ENCODE measurements around the gene ROR2.

Gene ROR2

DNA sequence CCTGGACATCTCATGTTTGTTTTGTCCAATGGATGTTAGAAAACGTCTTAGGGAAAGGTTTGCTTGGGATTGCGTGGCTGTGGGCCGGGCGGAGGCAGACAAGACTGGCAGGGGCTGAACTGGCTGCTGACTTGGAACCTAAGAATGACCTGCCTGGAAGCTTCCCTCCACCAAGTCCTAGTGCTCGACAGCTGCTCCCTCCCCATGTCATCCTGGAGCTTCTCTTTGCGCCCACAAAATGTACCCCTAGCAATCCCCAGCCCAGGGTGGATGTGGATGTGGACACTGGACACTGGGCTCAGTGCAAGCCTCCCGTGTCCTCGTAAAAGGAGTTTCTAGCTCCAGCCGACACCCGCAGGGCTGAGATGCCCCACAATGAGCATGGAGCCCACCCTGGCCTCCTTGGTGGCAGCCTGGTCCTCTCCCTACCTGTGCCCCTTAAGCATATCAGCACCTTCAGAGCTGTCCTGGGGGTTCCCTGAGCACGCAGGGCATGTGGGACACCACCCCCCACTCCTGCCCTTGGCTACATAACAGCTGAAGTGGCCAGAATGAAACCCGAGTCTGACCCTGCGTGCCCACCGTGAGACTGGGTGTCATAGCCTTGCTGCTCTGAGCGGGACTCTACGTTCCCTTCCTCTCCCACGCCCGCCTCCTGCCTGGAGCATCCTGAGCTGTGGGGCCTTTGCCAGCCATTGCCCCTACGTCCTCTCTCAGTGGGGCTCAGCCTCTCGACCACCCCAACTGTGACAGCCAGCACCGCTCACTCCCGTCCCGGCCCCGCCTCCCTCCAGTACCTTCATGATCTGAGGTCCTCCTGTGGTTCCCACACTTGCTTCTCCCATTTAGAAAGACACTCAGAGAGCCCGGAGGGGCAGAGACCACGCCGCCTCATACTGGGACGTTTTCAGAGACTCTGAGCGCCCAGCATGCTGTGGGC, 180.8 kb downstream of the ROR2 start:
- no peak overlapping the region for H3K4me3 ChIP-seq
- TF ChIP-seq, protein P1, sequence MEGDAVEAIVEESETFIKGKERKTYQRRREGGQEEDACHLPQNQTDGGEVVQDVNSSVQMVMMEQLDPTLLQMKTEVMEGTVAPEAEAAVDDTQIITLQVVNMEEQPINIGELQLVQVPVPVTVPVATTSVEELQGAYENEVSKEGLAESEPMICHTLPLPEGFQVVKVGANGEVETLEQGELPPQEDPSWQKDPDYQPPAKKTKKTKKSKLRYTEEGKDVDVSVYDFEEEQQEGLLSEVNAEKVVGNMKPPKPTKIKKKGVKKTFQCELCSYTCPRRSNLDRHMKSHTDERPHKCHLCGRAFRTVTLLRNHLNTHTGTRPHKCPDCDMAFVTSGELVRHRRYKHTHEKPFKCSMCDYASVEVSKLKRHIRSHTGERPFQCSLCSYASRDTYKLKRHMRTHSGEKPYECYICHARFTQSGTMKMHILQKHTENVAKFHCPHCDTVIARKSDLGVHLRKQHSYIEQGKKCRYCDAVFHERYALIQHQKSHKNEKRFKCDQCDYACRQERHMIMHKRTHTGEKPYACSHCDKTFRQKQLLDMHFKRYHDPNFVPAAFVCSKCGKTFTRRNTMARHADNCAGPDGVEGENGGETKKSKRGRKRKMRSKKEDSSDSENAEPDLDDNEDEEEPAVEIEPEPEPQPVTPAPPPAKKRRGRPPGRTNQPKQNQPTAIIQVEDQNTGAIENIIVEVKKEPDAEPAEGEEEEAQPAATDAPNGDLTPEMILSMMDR (IDR thresholded peaks at IDR 0.05): no peak
- no peak for DNase-seq (ENCODE audit: low spot score)
- no peak overlapping the region for H3K27ac ChIP-seq

DNA sequence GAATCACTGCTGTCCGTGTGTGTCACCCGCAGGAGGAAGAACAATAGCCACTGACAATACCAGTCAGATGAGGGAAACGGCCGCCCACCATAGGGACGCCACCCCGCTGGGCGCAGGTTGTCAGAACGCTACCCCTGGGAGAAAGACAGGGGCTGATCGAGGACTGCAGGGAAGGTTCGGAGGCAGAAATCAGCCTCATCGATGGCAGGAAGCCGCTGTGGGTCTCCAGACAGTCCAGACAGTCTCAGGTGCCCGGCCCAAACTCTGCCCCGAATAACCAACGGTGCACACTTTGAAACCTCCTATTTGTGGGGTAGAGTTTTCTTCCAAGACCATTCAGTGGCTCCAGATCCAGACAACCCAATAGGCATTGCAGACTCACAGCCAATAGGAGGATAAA, 181.5 kb downstream of the ROR2 start:
- Histone ChIP-seq H3K27ac (no peak overlapping the region), H3K4me3 (no peak overlapping the region)
- no peak for DNase-seq (ENCODE audit: low spot score)
- TF ChIP-seq, protein P1 (IDR thresholded peaks at IDR 0.05): no peak

DNA sequence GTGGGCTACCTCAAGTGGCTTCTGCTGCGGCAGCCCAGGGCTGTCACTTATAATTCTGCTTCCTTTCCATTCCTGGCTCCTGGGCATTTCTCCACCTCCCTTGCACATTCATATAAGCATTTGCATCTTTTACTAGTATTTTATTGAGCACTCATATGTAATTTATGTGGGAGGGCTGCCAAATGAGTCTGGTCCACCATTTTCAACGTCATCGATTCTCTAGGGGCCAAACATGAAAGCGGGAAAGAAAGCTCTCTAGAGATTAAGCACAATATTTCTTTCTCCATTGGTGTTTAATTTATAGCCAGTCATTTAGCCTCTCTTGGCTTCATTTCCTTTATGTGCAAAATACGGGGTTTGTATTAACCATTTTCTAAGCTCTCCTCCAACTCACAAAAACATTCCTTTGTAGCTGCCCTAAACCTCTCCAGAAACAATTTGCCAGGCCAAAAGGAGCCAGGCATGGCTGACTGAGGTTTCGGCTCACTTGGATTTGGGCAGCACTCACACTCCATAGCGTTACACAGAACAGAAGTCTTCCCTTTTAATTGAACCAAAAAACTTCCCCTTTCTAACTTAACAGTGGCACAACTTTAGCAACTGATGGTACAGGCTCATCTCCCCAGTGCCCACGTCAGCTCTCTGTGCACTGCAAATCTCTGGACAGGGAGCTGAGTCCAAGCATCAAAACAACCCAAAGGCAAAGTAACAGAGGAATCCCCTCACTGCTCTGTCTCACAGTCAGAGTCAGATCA, 183.5 kb downstream of the ROR2 start:
- no peak for DNase-seq (ENCODE audit: low spot score)
- Histone ChIP-seq H3K4me3 (no peak overlapping the region), H3K27ac (no peak overlapping the region)
- TF ChIP-seq, protein P1 (IDR thresholded peaks at IDR 0.05): no peak

DNA sequence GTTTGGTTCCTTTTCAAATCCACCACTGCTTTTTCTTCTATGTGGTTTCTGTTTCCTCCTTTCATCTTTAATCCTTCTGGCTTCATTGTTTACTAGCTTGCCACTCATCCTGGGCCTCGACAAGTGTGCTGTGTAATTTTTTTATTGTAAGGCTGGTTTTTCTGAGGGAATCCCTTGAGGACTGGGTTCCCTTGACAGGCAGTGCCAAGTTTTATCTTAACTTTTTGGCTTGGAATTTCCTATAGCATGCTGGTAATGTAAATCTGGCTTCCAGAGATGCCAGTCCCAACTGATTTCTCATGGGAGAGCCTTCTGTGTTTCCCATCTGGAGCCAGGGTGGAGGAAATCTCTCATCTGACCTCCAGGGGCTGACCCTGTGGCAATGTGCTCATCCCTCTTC, 184.7 kb downstream of the ROR2 start:
- no peak for DNase-seq (ENCODE audit: low spot score)
- TF ChIP-seq, protein P1 (IDR thresholded peaks at IDR 0.05): no peak
- H3K27ac ChIP-seq: no peak overlapping the region

DNA sequence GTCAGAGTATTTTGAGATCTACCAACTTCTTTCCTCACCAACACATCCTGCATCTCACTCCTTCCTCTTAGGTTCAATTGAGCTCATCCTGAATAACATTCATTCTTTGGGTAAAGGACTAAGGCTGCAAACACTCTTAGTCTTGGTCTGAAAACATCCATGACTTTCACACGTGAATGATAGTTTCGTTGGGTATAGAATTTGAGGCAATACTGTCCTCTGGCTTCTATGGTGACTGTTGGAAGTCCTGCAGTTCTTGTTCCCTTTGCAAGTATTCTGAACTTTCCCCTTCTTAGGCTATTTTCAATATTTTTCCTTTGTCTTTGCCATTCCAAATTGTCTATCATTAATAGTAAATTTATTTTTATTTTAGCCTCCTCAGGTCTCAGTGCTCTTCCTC, 185.4 kb downstream of the ROR2 start:
- no peak overlapping the region for H3K4me3 ChIP-seq
- TF ChIP-seq, protein P1 (IDR thresholded peaks at IDR 0.05): no peak
- H3K27ac ChIP-seq: no peak overlapping the region
- no peak for DNase-seq (ENCODE audit: low spot score)

More for the DNA sequence above, 184.7 kb downstream of the ROR2 start:
- H3K4me3 ChIP-seq: no peak overlapping the region

DNA sequence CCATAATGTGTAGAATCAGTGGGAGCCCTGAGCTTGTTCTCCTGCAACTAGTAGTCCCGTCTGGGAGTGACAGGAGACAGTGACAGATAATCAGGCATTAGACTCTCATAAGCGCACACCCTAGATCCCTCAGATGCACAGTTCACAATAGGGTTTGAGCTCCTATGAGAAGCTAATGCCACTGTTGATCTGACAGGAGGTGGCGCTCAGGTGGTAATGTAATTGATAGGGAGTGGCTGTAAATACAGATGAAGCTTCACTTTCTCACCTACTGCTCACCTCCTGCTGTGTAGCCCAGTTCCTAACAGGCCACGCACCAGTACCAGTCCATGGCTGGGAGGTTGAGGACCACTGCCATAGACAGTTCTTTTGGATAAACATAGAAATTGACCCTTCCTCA, 188.7 kb downstream of the ROR2 start:
- no peak for DNase-seq (ENCODE audit: low spot score)
- TF ChIP-seq, protein P1 (IDR thresholded peaks at IDR 0.05): no peak
- no peak overlapping the region for H3K4me3 ChIP-seq
- no peak overlapping the region for H3K27ac ChIP-seq

Measured in coronary artery (tissue), 2 donors.